ENCODE results near the gene CDK12.

CDK12 gene

GRCh38 chr17:39562395-39562794, 101.1 kb downstream of the CDK12 start:
- no peak for TF ChIP-seq CTCF (IDR thresholded peaks at IDR 0.05)
- Mint-ChIP-seq H3K4me3 (no peak overlapping the region), H3K27me3 (ENCODE audit: low read depth, poor library complexity) (peaks cover 5% of the 10 kb centered on the region), H3K4me1 (peaks cover 25% of the 10 kb centered on the region), H3K27ac (no peak overlapping the region), H3K9me3 (no peaks in the 10 kb centered on the region), H3K36me3 (ENCODE audit: low read depth) (peaks cover 62% of the 10 kb centered on the region)
- DNase-seq, result no peak

GRCh38 chr17:39562976-39563375, 101.7 kb downstream of the CDK12 start:
- DNase-seq, result no peak
- peaks cover 60% of the 10 kb centered on the region for H3K36me3 Mint-ChIP-seq (ENCODE audit: low read depth)
- peaks cover 5% of the 10 kb centered on the region for H3K27me3 Mint-ChIP-seq (ENCODE audit: low read depth, poor library complexity)
- no peak overlapping the region for H3K4me3 Mint-ChIP-seq
- no peaks in the 10 kb centered on the region for H3K9me3 Mint-ChIP-seq
- H3K27ac Mint-ChIP-seq, result no peak overlapping the region
- TF ChIP-seq CTCF (IDR thresholded peaks at IDR 0.05), result no peak
- peaks cover 22% of the 10 kb centered on the region for H3K4me1 Mint-ChIP-seq

DNA sequence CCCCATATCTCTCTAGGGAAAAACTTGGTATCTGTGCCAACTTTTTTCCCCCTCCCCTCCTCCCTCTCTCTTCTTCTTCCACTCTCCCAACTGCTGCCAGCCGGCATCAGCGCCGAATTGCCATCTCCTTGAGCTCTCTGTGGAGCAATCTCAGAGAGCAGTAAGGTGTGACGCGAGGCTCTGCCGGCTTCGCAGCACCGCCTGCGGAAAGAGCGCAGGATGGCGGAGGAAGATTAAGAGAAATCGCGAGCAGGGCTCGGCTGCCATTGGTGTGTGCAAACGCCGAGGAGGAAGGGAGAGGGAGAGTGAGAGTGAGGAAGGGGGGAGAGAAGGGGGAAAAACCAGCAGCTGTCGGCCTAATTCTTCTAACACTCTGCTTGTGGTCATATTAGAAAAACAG, 102.2 kb downstream of the CDK12 start:
- peak; percentile 36 for DNase-seq
- Mint-ChIP-seq H3K9me3 (no peaks in the 10 kb centered on the region), H3K4me1 (peaks cover 22% of the 10 kb centered on the region), H3K27ac (peak overlapping the region; percentile 22), H3K27me3 (ENCODE audit: low read depth, poor library complexity) (peaks cover 8% of the 10 kb centered on the region), H3K4me3 (peak overlapping the region; percentile 54), H3K36me3 (ENCODE audit: low read depth) (peaks cover 63% of the 10 kb centered on the region)
- TF ChIP-seq CTCF (IDR thresholded peaks at IDR 0.05), result no peak

DNA sequence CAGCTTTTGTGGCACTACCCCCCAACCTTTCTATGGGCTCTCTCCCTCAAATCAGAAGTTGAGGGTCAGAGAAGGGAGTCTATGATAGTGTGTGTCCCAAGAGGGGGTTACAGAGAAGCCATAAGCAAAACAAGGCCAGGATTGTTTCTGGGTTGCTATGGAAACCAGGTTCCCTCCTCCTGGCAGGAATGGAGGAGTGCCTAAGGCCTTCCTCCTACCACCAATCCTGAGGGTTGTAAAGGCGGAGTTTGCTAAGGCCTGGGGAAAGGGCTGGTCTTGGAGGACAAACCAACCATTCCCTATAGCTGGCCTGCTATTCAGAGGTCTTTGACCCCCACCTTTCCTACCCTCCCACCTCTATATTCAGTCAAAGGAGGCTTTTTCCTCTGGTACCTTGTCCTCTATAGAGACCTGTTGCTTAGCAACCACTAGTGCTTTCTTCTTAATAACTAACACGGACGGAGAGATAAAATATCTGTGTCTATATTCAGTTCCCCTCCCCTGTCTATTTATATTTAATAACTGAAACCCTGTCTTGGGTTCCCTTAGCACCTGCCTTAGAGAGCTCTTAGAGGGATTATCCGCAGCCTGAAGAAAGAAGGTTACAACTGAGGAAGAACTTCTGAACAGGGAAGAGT, 103.0 kb downstream of the CDK12 start:
- no peak for DNase-seq
- Mint-ChIP-seq H3K27ac (no peak overlapping the region), H3K36me3 (ENCODE audit: low read depth) (peaks cover 56% of the 10 kb centered on the region), H3K4me3 (peak overlapping the region; percentile 16), H3K4me1 (peaks cover 22% of the 10 kb centered on the region), H3K9me3 (no peaks in the 10 kb centered on the region), H3K27me3 (ENCODE audit: low read depth, poor library complexity) (peaks cover 7% of the 10 kb centered on the region)
- no peak for TF ChIP-seq CTCF (IDR thresholded peaks at IDR 0.05)

DNA sequence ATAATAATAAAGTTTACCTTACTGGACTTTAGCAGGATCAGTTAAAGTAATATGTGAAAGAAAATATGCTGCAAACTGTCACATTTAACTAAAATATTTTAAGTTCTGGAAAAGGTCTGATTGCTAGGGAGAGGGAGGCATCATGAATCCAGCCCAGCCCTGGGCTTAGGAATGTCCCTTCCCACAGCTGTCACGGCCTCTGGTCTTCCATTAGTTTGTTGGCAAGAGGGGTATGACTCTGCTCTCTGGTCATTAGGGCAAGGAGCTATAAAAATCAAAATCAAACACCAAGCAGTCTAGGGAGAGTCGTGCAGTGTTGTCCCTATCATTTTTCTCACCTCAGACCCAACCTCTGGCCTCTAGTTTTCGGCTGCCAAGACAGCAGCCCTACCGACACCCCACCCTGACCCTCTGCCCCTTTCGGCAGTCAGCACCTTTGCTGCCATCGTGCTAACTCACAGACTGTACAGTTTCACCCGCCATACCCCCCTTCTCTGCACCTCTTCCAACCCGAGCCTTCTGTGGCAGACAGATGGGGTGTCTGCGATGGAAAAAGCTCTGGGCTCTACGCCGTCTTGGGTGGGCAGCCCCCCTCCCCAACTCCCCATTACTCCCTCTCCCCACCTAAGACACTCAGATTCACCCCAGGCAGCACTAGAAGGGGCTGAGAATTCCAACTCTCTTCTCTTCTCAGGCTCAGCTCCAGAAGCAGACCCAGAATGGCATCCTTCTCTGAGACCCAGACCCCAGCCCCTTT, 105.0 kb downstream of the CDK12 start:
- Mint-ChIP-seq H3K36me3 (ENCODE audit: low read depth) (peaks cover 55% of the 10 kb centered on the region), H3K4me1 (peaks cover 22% of the 10 kb centered on the region), H3K27me3 (ENCODE audit: low read depth, poor library complexity) (peaks cover 10% of the 10 kb centered on the region), H3K9me3 (peaks cover 8% of the 10 kb centered on the region), H3K4me3 (no peak overlapping the region), H3K27ac (no peak overlapping the region)
- DNase-seq, result no peak
- no peak for TF ChIP-seq CTCF (IDR thresholded peaks at IDR 0.05)

All from nephron progenitor cell (in vitro differentiated cells).